Measurements from ENCODE around the gene RAB32. TPM values are rescaled to one million over a fixed set of nuclear protein-coding genes. Genes with fewer than 3 reads are reported as not detected.

Gene RAB32
- total RNA-seq, 4 donors from 2014 or later, result 1.2 to 4.3 (median 3.2) TPM

DNA sequence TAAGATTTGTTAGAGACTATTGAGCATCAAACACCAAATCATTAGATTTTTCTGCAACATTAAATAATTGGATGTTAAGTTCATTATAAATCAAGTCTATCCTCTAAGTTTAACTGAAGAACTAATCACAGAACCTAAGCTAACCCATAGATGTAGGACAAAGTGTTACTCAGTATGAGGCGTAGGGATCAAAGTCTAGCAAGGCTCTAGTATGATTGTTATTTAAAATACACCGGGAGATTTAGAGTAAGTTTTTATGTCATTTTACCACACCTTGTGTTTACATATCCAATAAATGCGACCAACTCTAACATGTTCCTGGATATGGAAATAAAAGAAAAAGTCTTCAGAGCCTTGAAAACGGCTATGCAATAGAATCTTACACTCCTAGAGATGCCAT is 57.7 kb downstream of the RAB32 start:
- H3K4me3 ChIP-seq, result no peak overlapping the region
- in situ Hi-C loops (cut with MboI; ENCODE audit: low sequenced_read_pairs in 4 of 4) (no loop called here), intact Hi-C loops (cut with DNase I; ENCODE audit: low total_unique reads) (no loop called here)
- no peaks in the 10 kb centered on the region for H3K4me1 ChIP-seq
- no peaks in the 10 kb centered on the region for H3K36me3 ChIP-seq
- DNase-seq (no peak), ATAC-seq (no peak)
- H3K27ac ChIP-seq, result no peak overlapping the region
- no peaks in the 10 kb centered on the region for H3K9me3 ChIP-seq
- TF ChIP-seq CTCF (IDR thresholded peaks at IDR 0.05 in 4 of 5, conservative IDR thresholded peaks at IDR 0.05 in 1 of 5) (no peak), POLR2A (IDR thresholded peaks at IDR 0.05) (no peak)
- no peaks in the 10 kb centered on the region for H3K27me3 ChIP-seq

- Histone ChIP-seq H3K4me1 (no peaks in the 10 kb centered on the region), H3K4me3 (no peak overlapping the region), H3K27ac (no peak overlapping the region), H3K36me3 (no peaks in the 10 kb centered on the region), H3K9me3 (no peaks in the 10 kb centered on the region), H3K27me3 (no peaks in the 10 kb centered on the region)
- intact Hi-C loops (cut with DNase I; ENCODE audit: low total_unique reads) (no loop called here), in situ Hi-C loops (cut with MboI; ENCODE audit: low sequenced_read_pairs in 4 of 4) (no loop called here)
- no peak for TF ChIP-seq CTCF (IDR thresholded peaks at IDR 0.05 in 4 of 5, conservative IDR thresholded peaks at IDR 0.05 in 1 of 5)
- TF ChIP-seq POLR2A (IDR thresholded peaks at IDR 0.05), result no peak
- ATAC-seq (no peak), DNase-seq (no peak)
Measured at GRCh38 chr6:146602526-146602925, 58.9 kb downstream of the RAB32 start.

Other genes starting within 250 kb of the RAB32 start
- not detected for gene ADGB, start 55.1 kb downstream of the RAB32 start, total RNA-seq